ENCODE results near the gene RAB3GAP1.

- TF ChIP-seq CTCF (IDR thresholded peaks at IDR 0.05; ENCODE audit: borderline replicate concordance, extremely low read depth, low read length, poor library complexity, severe bottlenecking) (no peak), EZH2 (IDR thresholded peaks at IDR 0.05; ENCODE audit: borderline replicate concordance, low read depth, low read length, severe bottlenecking) (no peak)
Observed at GRCh38 chr2:135167273-135167672, 115.2 kb downstream of the RAB3GAP1 start.

All from DND-41 (cell line).